Muscle of leg (tissue), 11 donors: ENCODE measurements around the gene ADAMTS2. TPM values are rescaled to one million over a fixed set of nuclear protein-coding genes. Genes with fewer than 3 reads are reported as not detected.
A peak's percentile ranks its signal among the peaks of the same experiment; 100 is the strongest.

Source experiments
- DNase-seq: peaks from one replicate; pipeline ENCODE4 v3.0.0; 2013
- H3K27ac ChIP-seq: one replicate; pipeline ENCODE4 v1.5.1; 2013; ENCODE audit warnings: mild to moderate bottlenecking, low read length, control low read depth
- H3K27me3 ChIP-seq: one replicate; pipeline ENCODE4 v1.6.1; 2013; ENCODE audit warnings: low read length; ENCODE audit not compliant: control insufficient read depth, insufficient read depth
- H3K36me3 ChIP-seq: one replicate; pipeline ENCODE4 v1.6.1; 2013; ENCODE audit warnings: low read length; ENCODE audit not compliant: control insufficient read depth, insufficient read depth
- H3K4me1 ChIP-seq: one replicate; pipeline ENCODE4 v1.6.1; 2013; ENCODE audit warnings: low read length; ENCODE audit not compliant: control insufficient read depth, insufficient read depth
- H3K4me3 ChIP-seq: one replicate; pipeline ENCODE4 v1.5.1; 2013; ENCODE audit warnings: low read length, control low read depth
- H3K9me3 ChIP-seq: replicated peaks from 2 replicates; pipeline ENCODE4 v1.6.1; 2013; ENCODE audit warnings: low read depth, low read length; ENCODE audit not compliant: control insufficient read depth
- WGBS: methylation state at CpG from one replicate; pipeline ENCODE4 v1.1.5; 2013; ENCODE audit warnings: missing lambda C conversion rate; ENCODE audit not compliant: insufficient coverage; 5-methylcytosine and 5-hydroxymethylcytosine counted together
- polyA plus RNA-seq, 8 donors: library from polyadenylated mRNA; unstranded; fragments of 120-200 nt; gene quantifications; one replicate each; pipeline versions ENCODE4 v1.2.1 to v1.2.3, GENCODE V29; 2013; ENCODE audit warnings: inconsistent platforms in 1 of 8, low replicate concordance in 1 of 8; ENCODE audit not compliant: insufficient read length in 8 of 8, insufficient read depth in 1 of 8
- total RNA-seq: library from RNA; stranded (reverse); fragments of 120-200 nt; gene quantifications from one replicate; pipeline ENCODE4 v1.2.4, GENCODE V29; 2013

Gene ADAMTS2
- total and polyA plus RNA-seq, 9 donors, result 21.3 to 46.3 (median 34.2) TPM

DNA sequence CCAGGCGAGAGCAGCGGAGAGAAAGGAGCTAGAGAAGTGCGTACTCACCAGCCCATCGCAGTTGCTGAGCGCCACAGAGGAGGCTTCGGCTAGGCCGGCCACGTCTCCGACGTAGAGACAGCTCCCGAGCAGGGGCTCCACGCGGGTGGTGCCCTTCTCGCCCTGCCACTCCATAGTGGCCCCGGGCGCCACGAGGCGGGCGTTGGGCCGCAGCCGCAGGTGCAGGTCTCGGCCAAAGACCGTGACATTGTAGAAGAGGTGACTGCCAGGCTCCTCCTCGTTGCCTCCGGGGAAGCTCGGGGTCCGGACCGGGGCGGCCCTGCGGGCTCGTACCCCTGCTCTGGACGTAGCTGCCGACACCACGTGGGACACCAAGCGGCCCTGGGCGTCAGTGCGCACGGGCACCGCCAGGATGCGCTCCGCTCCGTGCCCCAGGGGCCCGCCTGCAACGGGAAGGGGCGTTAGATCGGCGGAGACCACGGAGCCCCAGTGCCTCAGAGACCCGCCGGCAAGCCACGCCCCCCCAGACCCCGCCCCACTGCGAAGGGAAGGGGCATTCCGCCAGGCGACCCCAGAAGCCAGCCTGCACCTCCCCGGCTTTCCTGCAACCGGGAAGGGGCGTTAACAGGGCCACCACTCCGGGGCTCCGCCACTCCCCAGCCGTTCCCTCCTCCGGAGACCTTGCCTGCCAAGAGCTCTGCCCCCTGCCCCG lies 1.4 kb downstream of the ADAMTS2 start:
- Histone ChIP-seq H3K27me3 (peaks cover 70% of the 10 kb centered on the region), H3K4me3 (peak overlapping the region; percentile 64), H3K27ac (no peak overlapping the region), H3K36me3 (no peaks in the 10 kb centered on the region), H3K9me3 (no peaks in the 10 kb centered on the region), H3K4me1 (peaks cover 30% of the 10 kb centered on the region)
- 2% methylated on average over 59 of the region's 63 CpGs for WGBS
- DNase-seq, result peak; percentile 44

DNA sequence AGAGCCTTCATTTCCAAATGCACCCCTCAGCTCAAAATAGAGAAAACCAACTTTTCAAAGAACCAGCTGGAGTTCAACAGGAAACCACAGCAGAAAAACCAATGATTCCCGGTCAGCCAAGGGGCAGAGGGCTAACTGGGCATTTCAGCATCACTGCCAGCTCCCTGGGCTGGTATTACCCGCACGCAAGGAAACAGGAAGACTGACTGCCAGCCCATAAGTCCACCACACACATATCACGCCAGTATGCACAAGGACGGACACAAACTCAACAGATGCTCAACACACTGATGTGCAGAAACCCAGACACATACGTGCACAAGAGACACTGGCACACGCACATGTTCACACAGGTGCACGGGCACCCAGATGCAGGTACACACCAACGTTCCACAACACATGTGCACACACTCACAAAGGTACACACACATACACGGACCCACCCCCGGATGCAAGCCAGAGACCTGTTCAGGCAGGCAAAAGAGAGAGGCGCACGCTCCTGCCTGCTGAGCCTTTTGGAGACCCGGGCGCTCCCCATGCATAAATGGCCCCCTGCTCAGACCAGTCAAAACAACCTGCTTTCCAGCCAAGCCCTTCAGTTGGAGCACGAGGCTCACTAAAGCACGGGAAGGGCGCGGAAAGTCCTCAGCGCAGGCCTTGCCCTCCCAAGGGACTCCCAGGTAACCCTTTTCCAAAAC lies 2.1 kb downstream of the ADAMTS2 start:
- H3K27me3 ChIP-seq, result peaks cover 65% of the 10 kb centered on the region
- H3K36me3 ChIP-seq, result no peaks in the 10 kb centered on the region
- DNase-seq, result peak; percentile 16
- peak overlapping the region; percentile 64 for H3K4me3 ChIP-seq
- H3K27ac ChIP-seq, result no peak overlapping the region
- no peaks in the 10 kb centered on the region for H3K9me3 ChIP-seq
- H3K4me1 ChIP-seq, result peaks cover 30% of the 10 kb centered on the region
- whole genome bisulfite sequencing, result 37% methylated on average over 19 of the region's 20 CpGs

DNA sequence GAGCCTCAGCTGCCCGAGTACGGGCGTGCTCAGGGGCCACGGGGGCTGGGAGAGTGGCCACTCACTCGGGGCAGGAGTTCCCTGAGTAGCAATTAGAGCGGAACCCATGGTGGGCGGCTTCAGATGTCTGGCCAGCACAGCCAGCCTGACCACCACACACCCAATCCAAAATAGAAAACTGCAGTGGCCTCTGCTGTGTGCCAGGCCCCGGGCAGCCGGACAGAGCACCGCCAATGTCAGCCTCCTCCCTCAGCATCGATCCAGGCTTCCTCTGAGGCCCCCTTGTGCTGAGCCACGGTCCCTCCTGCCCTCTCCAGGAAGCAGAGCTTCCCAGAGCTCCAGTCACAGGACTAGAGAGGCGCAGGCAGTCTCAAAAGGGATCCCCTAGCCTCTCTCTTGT lies 2.7 kb downstream of the ADAMTS2 start:
- DNase-seq, result peak; percentile 57
- H3K4me1 ChIP-seq, result peaks cover 31% of the 10 kb centered on the region

DNA sequence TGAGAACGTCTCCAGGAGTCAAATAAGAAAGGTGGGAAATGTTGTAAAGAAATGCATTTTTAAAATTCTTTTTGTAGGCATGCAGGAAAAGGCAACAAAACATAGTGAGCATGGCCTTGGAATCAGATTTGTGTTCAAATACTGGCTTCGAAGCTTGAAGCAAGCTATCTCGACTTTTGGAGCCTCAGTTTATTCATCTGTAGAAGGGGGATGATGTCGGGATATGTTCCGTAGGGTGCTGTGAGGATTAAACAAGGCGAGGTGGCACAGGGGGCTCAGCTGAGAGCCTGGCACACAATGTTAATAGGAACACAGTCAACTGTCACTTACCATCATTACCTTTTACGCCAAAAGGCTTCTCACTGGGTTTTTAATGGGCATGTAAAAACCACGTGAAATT lies 4.8 kb downstream of the ADAMTS2 start:
- Histone ChIP-seq H3K36me3 (no peaks in the 10 kb centered on the region), H3K27me3 (peaks cover 55% of the 10 kb centered on the region), H3K4me1 (peaks cover 39% of the 10 kb centered on the region), H3K4me3 (no peak overlapping the region), H3K27ac (no peak overlapping the region), H3K9me3 (no peaks in the 10 kb centered on the region)
- no peak for DNase-seq
- 91% methylated on average over 4 of the region's 8 CpGs for WGBS

More for the DNA sequence above, 2.7 kb downstream of the ADAMTS2 start:
- Histone ChIP-seq H3K36me3 (no peaks in the 10 kb centered on the region), H3K27me3 (peaks cover 62% of the 10 kb centered on the region), H3K9me3 (no peaks in the 10 kb centered on the region), H3K4me3 (peak overlapping the region; percentile 64), H3K27ac (no peak overlapping the region)
- 33% methylated on average over 11 of the region's 13 CpGs for WGBS

DNA sequence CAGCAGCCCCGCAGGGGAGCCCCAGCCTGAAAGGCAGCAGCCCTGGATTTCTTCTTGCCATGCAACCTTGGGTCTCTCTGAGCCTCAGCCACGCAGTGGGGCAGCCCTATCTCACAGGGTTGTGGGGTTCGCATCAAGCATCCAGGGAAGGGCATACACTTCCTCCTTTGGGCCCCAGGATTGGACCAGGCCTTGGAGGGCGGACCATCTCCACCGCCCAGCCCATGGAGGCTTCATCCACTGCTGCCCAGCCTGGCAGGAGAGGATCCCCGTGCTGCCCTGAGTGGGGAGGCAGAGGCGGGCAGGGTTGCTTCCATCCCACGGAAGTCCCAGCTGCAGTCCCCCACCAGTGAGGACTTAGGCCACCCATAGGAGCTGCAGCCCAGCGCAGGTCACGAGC lies 5.3 kb downstream of the ADAMTS2 start:
- DNase-seq, result no peak
- no peak overlapping the region for H3K27ac ChIP-seq
- H3K4me1 ChIP-seq, result peaks cover 39% of the 10 kb centered on the region
- H3K9me3 ChIP-seq, result no peaks in the 10 kb centered on the region
- H3K27me3 ChIP-seq, result peaks cover 55% of the 10 kb centered on the region
- 89% methylated on average over 9 of the region's 10 CpGs for WGBS
- H3K4me3 ChIP-seq, result no peak overlapping the region
- no peaks in the 10 kb centered on the region for H3K36me3 ChIP-seq

DNA sequence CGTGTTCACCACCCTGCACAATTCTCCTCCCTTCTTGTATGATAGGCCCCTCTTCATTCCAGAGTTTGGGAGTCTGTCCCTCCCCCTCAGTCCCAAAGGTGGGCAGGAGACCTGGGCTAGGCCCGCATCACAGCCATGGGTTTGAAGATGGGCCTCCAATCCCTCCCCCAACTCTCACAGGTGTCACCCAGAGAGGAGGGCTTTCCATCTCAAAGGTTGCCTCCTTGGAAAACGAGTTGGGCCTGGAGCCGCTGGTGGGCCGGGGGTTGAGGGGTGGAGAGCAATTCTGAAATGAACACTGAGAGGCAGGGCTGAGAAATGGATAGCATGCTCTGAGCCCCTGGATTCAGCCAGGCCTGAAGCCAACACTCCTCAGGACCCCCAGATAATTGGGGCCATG lies 6.2 kb downstream of the ADAMTS2 start:
- 92% methylated on average over 4 of the region's 5 CpGs for WGBS
- no peak for DNase-seq
- H3K4me3 ChIP-seq, result no peak overlapping the region
- no peak overlapping the region for H3K27ac ChIP-seq
- no peaks in the 10 kb centered on the region for H3K36me3 ChIP-seq
- H3K9me3 ChIP-seq, result no peaks in the 10 kb centered on the region
- peaks cover 34% of the 10 kb centered on the region for H3K4me1 ChIP-seq
- H3K27me3 ChIP-seq, result peaks cover 53% of the 10 kb centered on the region

DNA sequence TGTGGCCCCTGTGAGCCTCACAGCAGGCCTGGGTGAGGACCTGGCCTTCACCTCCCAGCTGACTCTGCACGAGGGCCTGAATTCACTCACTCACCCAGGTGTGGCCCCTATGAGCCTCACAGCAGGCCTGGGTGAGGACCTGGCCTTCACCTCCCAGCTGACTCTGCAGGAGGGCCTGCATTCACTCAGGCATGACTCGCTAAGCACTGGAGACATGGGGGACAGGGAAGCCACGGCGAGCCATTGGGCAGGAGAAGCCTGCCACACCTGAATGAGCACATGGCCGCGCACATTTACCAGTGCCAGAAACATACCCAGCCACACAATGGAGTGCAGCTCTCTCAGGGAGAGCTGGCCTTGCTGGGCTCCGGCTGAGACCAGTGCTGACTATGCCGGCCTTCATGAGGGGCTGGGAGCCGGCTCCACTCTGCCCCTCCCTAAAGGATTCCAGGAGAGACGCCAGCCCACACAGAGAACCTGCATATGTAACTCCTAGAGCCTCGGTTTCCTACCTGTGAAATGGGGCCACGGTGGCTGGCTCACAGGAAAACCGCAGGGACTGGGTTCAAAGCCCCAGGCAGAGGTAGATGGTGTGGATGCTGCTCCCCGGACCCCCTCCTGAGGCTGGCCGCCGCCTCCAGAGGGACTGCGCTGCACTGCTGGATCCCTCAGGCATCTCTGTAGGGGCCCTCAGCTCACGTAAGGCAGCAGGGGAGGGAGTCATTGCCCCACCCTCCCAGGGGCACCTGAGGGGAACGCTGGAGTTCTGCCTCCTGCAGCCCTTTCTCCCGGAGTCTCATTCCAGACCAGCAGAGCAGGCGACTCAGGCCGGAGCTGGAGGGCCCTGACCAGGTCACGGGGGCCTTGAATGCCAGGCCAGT lies 7.2 kb downstream of the ADAMTS2 start:
- DNase-seq, result no peak
- peaks cover 23% of the 10 kb centered on the region for H3K4me1 ChIP-seq
- H3K36me3 ChIP-seq, result no peaks in the 10 kb centered on the region
- H3K9me3 ChIP-seq, result no peaks in the 10 kb centered on the region
- WGBS, result 81% methylated on average over 18 of the region's 23 CpGs
- peaks cover 46% of the 10 kb centered on the region for H3K27me3 ChIP-seq
- no peak overlapping the region for H3K4me3 ChIP-seq
- H3K27ac ChIP-seq, result no peak overlapping the region

DNA sequence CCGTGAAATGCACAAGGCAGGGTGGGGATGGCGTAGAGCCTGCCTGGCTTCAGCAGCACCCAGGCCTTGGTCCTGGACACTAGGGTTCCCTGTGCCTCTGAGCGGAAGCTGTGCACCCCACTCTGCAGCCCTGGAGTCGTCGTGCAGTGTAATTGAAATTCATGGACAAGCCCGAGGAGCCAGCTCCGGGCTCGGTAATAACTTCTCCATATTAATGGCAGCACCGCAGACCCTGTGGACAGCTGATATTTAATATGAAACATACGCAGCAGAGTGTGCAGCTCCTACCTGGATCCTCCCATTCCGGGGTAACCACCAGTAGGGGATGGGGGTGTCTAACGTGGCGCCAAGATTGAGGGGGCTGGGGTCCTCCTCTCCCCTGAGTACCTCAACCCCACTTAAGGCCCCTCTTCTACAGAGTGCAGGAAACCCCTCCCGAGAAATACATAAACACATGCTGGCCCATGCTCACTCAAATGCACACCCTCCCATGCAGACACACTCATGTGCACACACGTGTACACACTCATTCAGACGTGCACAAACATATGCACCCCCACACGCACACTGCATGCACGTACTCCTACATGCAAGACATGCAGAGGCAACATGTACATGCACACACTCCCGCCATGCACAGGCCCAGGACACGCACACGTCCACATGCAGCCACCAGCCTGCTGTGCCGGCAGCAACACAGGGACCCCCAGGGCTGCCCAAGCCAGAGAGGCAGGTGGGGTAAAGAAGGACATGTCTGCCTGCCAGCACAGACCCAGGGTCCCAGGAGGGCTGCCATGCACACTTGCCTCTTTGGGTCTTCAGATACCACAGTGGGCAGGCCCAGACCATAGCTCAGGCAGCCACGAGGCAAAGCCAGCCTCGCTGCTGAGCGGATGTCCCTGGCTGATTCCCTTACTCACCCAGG lies 8.1 kb downstream of the ADAMTS2 start:
- Histone ChIP-seq H3K27ac (no peak overlapping the region), H3K4me3 (no peak overlapping the region), H3K36me3 (no peaks in the 10 kb centered on the region), H3K27me3 (peaks cover 37% of the 10 kb centered on the region), H3K9me3 (no peaks in the 10 kb centered on the region), H3K4me1 (peaks cover 16% of the 10 kb centered on the region)
- 58% methylated on average over 16 of the region's 25 CpGs for WGBS
- DNase-seq, result no peak

DNA sequence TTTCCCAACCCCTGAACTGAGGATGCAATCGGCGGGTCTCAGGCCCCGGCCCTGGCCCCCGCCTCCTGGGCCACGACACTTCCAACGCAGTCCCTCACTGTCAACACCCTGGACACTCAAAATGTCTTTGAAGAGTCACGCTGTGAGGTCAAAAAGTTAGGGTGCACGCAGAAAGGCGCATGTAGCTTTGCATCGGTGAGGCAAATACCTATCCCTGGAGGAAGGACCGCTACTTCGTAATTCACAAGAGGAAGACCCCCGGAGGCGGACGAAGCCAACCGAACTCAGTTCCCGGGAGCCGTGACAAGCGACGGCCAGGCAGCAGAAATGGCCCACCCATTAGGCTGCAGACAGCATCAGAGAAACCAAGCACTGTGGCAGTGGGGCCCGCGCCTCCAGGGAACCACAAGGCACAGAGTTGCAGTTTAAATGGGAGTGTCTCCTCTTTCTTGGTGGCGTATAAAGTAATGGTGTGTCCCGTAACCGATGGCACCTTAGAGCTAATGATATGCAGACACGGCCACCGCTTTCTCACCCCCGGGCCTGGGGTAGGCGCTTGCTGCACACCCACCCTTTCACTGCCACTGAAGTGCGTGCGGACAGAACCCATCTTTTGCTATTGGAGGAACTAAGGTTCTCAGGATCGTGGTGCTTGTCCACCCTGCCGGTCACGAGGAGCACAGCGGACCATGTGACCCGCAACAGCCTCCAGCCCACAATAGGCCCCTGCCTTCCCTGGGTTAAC lies 9.0 kb downstream of the ADAMTS2 start:
- Histone ChIP-seq H3K4me3 (no peak overlapping the region), H3K27me3 (peaks cover 31% of the 10 kb centered on the region), H3K36me3 (no peaks in the 10 kb centered on the region), H3K27ac (no peak overlapping the region), H3K9me3 (no peaks in the 10 kb centered on the region), H3K4me1 (peaks cover 19% of the 10 kb centered on the region)
- no peak for DNase-seq
- WGBS, result 76% methylated on average over 27 of the region's 36 CpGs
